Endothelial cell of umbilical vein (primary cell): Measurements from ENCODE around the gene SPRYD4. TPM values are rescaled to one million over a fixed set of nuclear protein-coding genes. Genes with fewer than 3 reads are reported as not detected.

ENCODE experiments used
- BruUV-seq: library from RNA; stranded (reverse); fragments of 400-500 nt; replicated peaks from 2 replicates; lab custom pipeline; 2021; lab: Mats Ljungman, UMichigan
- CTCF ChIA-PET: fragments of 300-600, 350-600 bp; sonication (Branson Sonifier 250); formaldehyde crosslinking; loops from one replicate; lab custom pipeline; 2021; ENCODE audit warnings: antibody characterized with exemption, inconsistent platforms; lab: Charles Lee
- POLR2A ChIA-PET: fragments of 300-600, 350-600 bp; sonication (Branson Sonifier 250); formaldehyde crosslinking; loops from one replicate; lab custom pipeline; 2021; ENCODE audit warnings: antibody characterized with exemption, inconsistent platforms; lab: Charles Lee
- DNase-seq: peaks from one replicate; pipeline ENCODE4 v3.0.0-alpha.2; 2011; ENCODE audit warnings: low read depth, low spot score
- FAIRE-seq: peaks from 2 replicates; lab custom pipeline; 2011; peaks lifted over from hg19 to GRCh38; lab: Jason Lieb, UNC
- H2AFZ ChIP-seq: 2 replicates; pipeline ENCODE4 v1.6.0; 2012; ENCODE audit warnings: low read depth, low read length, control low read depth, inconsistent platforms
- H3K27ac ChIP-seq: 2 replicates; pipeline ENCODE4 v1.5.1; 2011; ENCODE audit warnings: low read depth, mild to moderate bottlenecking, control low read depth, low read length, moderate library complexity; ENCODE audit not compliant: insufficient read depth
- H3K27me3 ChIP-seq, 2 experiments: 2 replicates each; pipeline versions ENCODE4 v1.6.0 to v1.6.1; 2011; ENCODE audit warnings: low read length in 2 of 2, mixed read lengths in 1 of 2; ENCODE audit not compliant: control insufficient read depth in 2 of 2, insufficient read depth in 2 of 2
- H3K36me3 ChIP-seq, 2 experiments: 2 replicates in 1 of 2; 3 replicates in 1 of 2; pipeline ENCODE4 v1.5.1; 2011; ENCODE audit warnings: low read length in 2 of 2, mild to moderate bottlenecking in 1 of 2, moderate library complexity in 1 of 2; ENCODE audit not compliant: control insufficient read depth in 2 of 2, insufficient read depth in 2 of 2; ENCODE audit errors: extremely low read depth in 1 of 2
- H3K4me1 ChIP-seq: 3 replicates; pipeline ENCODE4 v1.5.1; 2011; ENCODE audit warnings: mild to moderate bottlenecking, low read length; ENCODE audit not compliant: control insufficient read depth, insufficient read depth; ENCODE audit errors: extremely low read depth
- H3K4me2 ChIP-seq: 2 replicates; pipeline ENCODE4 v1.6.1; 2011; ENCODE audit warnings: low read length, control low read depth, mixed read lengths; ENCODE audit not compliant: insufficient read depth
- H3K4me3 ChIP-seq, 3 experiments: fragments of 200-600 bp in 1 of 3; sonication (generic), shearing (Covaris generic) in 1 of 3; replicated peaks in 1 of 3; 2 replicates each; pipeline ENCODE4 v1.5.1; 2011 to 2016; ENCODE audit warnings: control low read depth in 3 of 3, low read length in 3 of 3, mild to moderate bottlenecking in 2 of 3, inconsistent platforms in 1 of 3, low read depth in 1 of 3, moderate library complexity in 1 of 3; ENCODE audit not compliant: insufficient read depth in 1 of 3
- H3K79me2 ChIP-seq: 2 replicates; pipeline ENCODE4 v1.6.0; 2012; ENCODE audit warnings: low read length, inconsistent platforms; ENCODE audit not compliant: control insufficient read depth, insufficient read depth
- H3K9ac ChIP-seq: replicated peaks from 2 replicates; pipeline ENCODE3; 2011; ENCODE audit warnings: low read length, control low read depth; ENCODE audit not compliant: insufficient read depth; ENCODE audit errors: extremely low read depth
- H3K9me1 ChIP-seq: replicated peaks from 3 replicates; pipeline ENCODE4 v1.6.0; 2011; ENCODE audit warnings: mild to moderate bottlenecking, low read length; ENCODE audit not compliant: control insufficient read depth, insufficient read depth; ENCODE audit errors: extremely low read depth
- H3K9me3 ChIP-seq: replicated peaks from 2 replicates; pipeline ENCODE4 v1.5.1; 2012; ENCODE audit warnings: low read length, inconsistent platforms; ENCODE audit not compliant: control insufficient read depth, insufficient read depth
- H4K20me1 ChIP-seq: replicated peaks from 2 replicates; pipeline ENCODE3; 2011; ENCODE audit warnings: mild to moderate bottlenecking, low read length; ENCODE audit not compliant: control insufficient read depth, insufficient read depth; ENCODE audit errors: extremely low read depth
- CTCF ChIP-seq, 2 donors: IDR thresholded peaks; 1 replicate in 1 of 2; 2 replicates in 1 of 2; pipeline ENCODE4 v1.5.1; 2011; ENCODE audit warnings: low read length in 2 of 2, mild to moderate bottlenecking in 2 of 2, moderate library complexity in 2 of 2, control low read depth in 1 of 2, inconsistent platforms in 1 of 2, low read depth in 1 of 2; ENCODE audit not compliant: insufficient read depth in 1 of 2; ENCODE audit errors: extremely low read depth in 1 of 2
- EZH2 ChIP-seq: IDR thresholded peaks from 2 replicates; pipeline ENCODE4 v1.6.1; 2012; ENCODE audit warnings: borderline replicate concordance, low read depth, mild to moderate bottlenecking, moderate library complexity, low read length, inconsistent platforms; ENCODE audit not compliant: severe bottlenecking
- FOS ChIP-seq: IDR thresholded peaks from 2 replicates; pipeline ENCODE4 v1.6.1; 2011; ENCODE audit warnings: mild to moderate bottlenecking, low read length, moderate library complexity, borderline replicate concordance; ENCODE audit not compliant: insufficient read depth
- GATA2 ChIP-seq: IDR thresholded peaks from 2 replicates; pipeline ENCODE4 v1.7.0; 2011; ENCODE audit warnings: low read depth, mild to moderate bottlenecking, moderate library complexity, mixed read lengths, low read length; ENCODE audit not compliant: insufficient read length, insufficient read depth
- JUN ChIP-seq: IDR thresholded peaks from 2 replicates; pipeline ENCODE4 v1.6.1; 2011; ENCODE audit warnings: borderline replicate concordance, low read depth; ENCODE audit not compliant: insufficient read length, insufficient read depth
- MAX ChIP-seq: IDR thresholded peaks from 2 replicates; pipeline ENCODE4 v1.6.1; 2011; ENCODE audit not compliant: insufficient read depth, insufficient read length
- POLR2A ChIP-seq: IDR thresholded peaks from 2 replicates; pipeline ENCODE4 v1.6.1; 2012; ENCODE audit warnings: low read depth, mild to moderate bottlenecking, control low read depth, low read length
- POLR2AphosphoS5 ChIP-seq: IDR thresholded peaks from 2 replicates; pipeline ENCODE4 v1.6.1; 2012; ENCODE audit warnings: low read depth, mild to moderate bottlenecking, control low read depth, low read length, moderate library complexity; ENCODE audit not compliant: insufficient read depth
- dilution Hi-C: fragments of 300-500 bp; cut with MboI; formaldehyde crosslinking; loops from one replicate; pipeline ENCODE4 v1.15.0; 2019; ENCODE audit warnings: low sequenced_read_pairs; ENCODE audit not compliant: extremely low pct_ligation_motif_present
- intact Hi-C: fragments of 100-400 bp; cut with micrococcal nuclease; formaldehyde crosslinking; loops from one replicate; pipeline ENCODE4 v1.10.0; 2022
- polyA plus RNA-seq, 4 experiments: library from polyadenylated mRNA; depleted of rRNA in 3 of 4; stranded (reverse) in 3 of 4; unstranded in 1 of 4; fragments of >200 nt; gene quantifications; 2 replicates each; pipeline versions ENCODE4 v1.2.1 to v1.2.3, GENCODE V29; 2011 to 2012; ENCODE audit warnings: missing spikeins in 1 of 4
- total RNA-seq: library from RNA; stranded (reverse); gene quantifications from 2 replicates; pipeline ENCODE4 v1.2.3, GENCODE V29; 2021

Gene SPRYD4
- total and polyA plus RNA-seq, 2 donors (not counting 3 experiments of a cell fraction or from before 2014, with no cell fraction given): 3.4 to 4.0 TPM

GRCh38 chr12:56479625-56480024 lies 11.2 kb downstream of the SPRYD4 start:
- ChIA-PET POLR2A (no interaction called here), CTCF (interaction anchor here (1.5 kb wide), 1 partner anchor 15 kb away, joined by 3 read pairs; no protein-coding TSS in a partner anchor)
- H3K9me1 ChIP-seq: no peaks in the 10 kb centered on the region
- no TSS peak for BruUV-seq
- H3K9ac ChIP-seq: no peak overlapping the region
- no peaks in the 10 kb centered on the region for H3K79me2 ChIP-seq
- H2AFZ ChIP-seq: no peak overlapping the region
- H3K27ac ChIP-seq: no peak overlapping the region
- DNase-seq (no peak), FAIRE-seq (no peak)
- H3K27me3 ChIP-seq: no peaks in the 10 kb centered on the region
- dilution Hi-C loops (no loop called here), intact Hi-C loops (no loop called here)
- no peak for TF ChIP-seq JUN
- TF ChIP-seq FOS: no peak
- TF ChIP-seq POLR2A: no peak
- no peaks in the 10 kb centered on the region for H4K20me1 ChIP-seq
- no peaks in the 10 kb centered on the region for H3K36me3 ChIP-seq
- H3K4me3 ChIP-seq: no peak overlapping the region
- H3K4me1 ChIP-seq: no peaks in the 10 kb centered on the region
- H3K9me3 ChIP-seq: no peaks in the 10 kb centered on the region
- H3K4me2 ChIP-seq: no peak overlapping the region

- H2AFZ ChIP-seq: no peak overlapping the region
- no peaks in the 10 kb centered on the region for H4K20me1 ChIP-seq
- peaks cover 4% of the 10 kb centered on the region for H3K4me1 ChIP-seq
- dilution Hi-C loops (no loop called here), intact Hi-C loops (no loop called here)
- TF ChIP-seq POLR2A: no peak
- TF ChIP-seq POLR2AphosphoS5: no peak
- no peak for TF ChIP-seq MAX
- no peak for TF ChIP-seq JUN
- TF ChIP-seq GATA2: no peak
- TF ChIP-seq EZH2: no peak
- no peak for TF ChIP-seq CTCF (IDR thresholded peaks at IDR 0.05; ENCODE audit: extremely low read depth in 1 of 2, insufficient read depth in 1 of 2, low read depth in 1 of 2, low read length in 2 of 2)
- no peak overlapping the region for H3K9ac ChIP-seq
- H3K36me3 ChIP-seq: no peaks in the 10 kb centered on the region
- H3K27ac ChIP-seq: no peak overlapping the region
- H3K4me3 ChIP-seq: no peak overlapping the region
- no peaks in the 10 kb centered on the region for H3K9me1 ChIP-seq
- no TSS peak for BruUV-seq
- DNase-seq: no peak
- CTCF ChIA-PET: no interaction called here
- H3K4me2 ChIP-seq: no peak overlapping the region
- H3K79me2 ChIP-seq: no peaks in the 10 kb centered on the region
- FAIRE-seq: no peak
- H3K27me3 ChIP-seq: peaks cover 11 to 23% of the 10 kb centered on the region in 2 experiments
- no peaks in the 10 kb centered on the region for H3K9me3 ChIP-seq
- POLR2A ChIA-PET: no interaction called here
Observed at GRCh38 chr12:56484566-56484965, 16.2 kb downstream of the SPRYD4 start.
